ENCODE results near the gene MYT1. TPM values are rescaled to one million over a fixed set of nuclear protein-coding genes. Genes with fewer than 3 reads are reported as not detected.

The MYT1 gene
- total RNA-seq, 3 donors from 2014 or later = not detected

DNA sequence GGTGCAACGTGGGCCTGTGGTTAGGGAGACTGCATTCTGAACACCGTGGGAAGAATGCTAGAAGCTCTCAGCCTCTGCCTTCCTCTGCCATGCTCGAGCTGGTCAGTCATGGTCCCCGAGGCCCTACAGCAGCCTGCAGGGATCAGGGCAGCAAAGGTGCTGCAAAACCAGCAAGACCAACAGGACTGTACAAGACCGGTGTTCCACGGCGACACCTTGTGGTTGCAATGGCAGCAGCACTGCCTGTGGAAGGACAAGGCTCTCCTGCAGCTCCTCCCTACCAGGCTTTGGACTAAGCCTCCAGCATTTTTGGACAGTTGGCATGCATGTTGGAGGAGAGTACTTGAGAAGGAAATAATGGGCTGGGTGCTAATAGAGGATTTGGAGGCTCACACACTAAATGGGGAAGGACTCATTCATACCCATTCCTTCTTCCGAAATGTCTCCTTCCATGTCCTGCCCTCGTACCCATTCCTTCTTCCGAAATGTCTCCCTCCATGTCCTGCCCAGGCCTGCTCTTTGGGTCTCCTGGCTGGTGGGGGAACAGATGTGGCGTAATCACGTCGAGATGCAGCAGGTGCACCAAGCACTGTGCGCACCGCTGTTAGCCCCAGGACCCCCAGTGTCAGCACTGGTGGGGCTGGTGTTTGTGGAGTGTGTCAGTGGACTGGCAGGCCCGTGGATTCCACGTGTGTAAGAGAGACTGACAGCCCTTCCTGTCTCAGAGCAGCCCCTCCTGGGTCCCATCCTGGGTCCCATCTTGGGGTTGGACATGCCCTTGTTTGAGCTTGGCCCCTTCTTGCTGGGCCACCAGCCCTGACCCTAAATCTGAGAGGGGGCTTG, 18.6 kb upstream of the MYT1 start:
- ATAC-seq (no peak), DNase-seq (no peak)
- Mint-ChIP-seq H3K9me3 (peaks cover 11% of the 10 kb centered on the region), H3K4me1 (ENCODE audit: low read depth) (no peaks in the 10 kb centered on the region), H3K4me3 (no peak overlapping the region), H3K27me3 (ENCODE audit: low read depth) (peaks cover 3% of the 10 kb centered on the region), H3K36me3 (ENCODE audit: insufficient read depth) (peaks cover 2% of the 10 kb centered on the region)

DNA sequence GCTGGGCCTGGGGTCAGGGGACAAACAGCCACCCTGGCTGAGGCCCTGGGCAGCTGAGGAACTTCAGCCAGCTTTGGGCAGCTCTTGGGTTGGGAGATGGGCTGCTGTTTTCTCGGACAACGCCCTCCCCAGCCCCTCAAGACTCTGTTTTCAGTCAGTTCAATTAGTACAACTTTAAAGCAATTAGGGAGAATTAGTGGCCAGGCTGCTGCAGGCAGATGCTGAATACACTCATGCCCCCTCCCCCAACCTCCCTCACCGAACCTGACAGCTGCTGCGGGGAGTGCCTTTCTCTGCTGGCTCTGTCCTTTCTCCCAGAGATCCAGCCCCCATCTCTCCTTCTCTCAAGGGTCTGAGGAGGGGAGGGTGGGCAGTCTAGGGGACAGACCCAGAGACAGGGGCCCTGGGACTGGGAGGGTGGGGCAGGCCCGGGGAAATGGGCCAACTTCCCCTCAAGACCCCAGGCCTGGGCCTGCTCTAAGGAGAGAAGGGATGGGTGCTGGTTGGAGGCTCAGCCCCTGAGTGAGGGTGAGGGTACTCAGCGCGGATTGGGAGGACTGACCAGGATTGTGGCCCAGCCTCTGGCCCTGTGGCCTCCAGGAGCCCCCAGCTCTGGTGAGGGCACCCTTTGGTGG, 17.8 kb upstream of the MYT1 start:
- H3K9me3 Mint-ChIP-seq = peaks cover 11% of the 10 kb centered on the region
- peaks cover 2% of the 10 kb centered on the region for H3K36me3 Mint-ChIP-seq (ENCODE audit: insufficient read depth)
- ATAC-seq (no peak), DNase-seq (no peak)
- H3K4me3 Mint-ChIP-seq = no peak overlapping the region
- H3K4me1 Mint-ChIP-seq (ENCODE audit: low read depth) = no peaks in the 10 kb centered on the region
- no peaks in the 10 kb centered on the region for H3K27me3 Mint-ChIP-seq (ENCODE audit: low read depth)

DNA sequence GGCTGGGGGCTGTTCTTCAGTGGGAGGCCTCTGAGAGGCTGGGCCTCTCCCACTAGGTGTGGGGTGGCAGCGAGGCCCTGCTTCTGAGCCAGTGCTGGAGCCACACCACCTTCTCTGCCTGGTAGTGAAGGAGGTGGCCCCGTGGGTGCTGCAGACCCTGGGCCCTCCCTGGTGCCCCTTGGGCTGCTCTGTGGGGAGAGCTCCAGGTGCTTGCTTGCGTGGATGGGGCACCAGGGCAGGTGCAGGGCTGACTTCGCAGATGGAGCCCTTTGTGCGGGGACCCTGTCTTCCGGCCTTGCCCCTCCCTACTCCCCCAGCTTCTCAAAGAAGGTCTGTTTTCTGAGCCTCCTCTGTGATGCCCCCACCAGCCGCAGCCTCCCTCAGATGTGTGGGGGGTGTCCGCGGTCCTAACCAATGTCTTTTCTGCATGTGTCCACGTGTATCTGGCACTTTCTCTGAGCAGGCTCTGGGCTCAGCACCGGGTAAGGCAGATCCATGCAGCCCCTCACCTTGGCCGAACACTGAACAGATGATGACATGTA, 17.2 kb upstream of the MYT1 start:
- Mint-ChIP-seq H3K9me3 (peaks cover 11% of the 10 kb centered on the region), H3K27me3 (ENCODE audit: low read depth) (no peaks in the 10 kb centered on the region), H3K4me3 (no peak overlapping the region), H3K4me1 (ENCODE audit: low read depth) (no peaks in the 10 kb centered on the region), H3K36me3 (ENCODE audit: insufficient read depth) (peaks cover 2% of the 10 kb centered on the region)
- DNase-seq (no peak), ATAC-seq (no peak)

DNA sequence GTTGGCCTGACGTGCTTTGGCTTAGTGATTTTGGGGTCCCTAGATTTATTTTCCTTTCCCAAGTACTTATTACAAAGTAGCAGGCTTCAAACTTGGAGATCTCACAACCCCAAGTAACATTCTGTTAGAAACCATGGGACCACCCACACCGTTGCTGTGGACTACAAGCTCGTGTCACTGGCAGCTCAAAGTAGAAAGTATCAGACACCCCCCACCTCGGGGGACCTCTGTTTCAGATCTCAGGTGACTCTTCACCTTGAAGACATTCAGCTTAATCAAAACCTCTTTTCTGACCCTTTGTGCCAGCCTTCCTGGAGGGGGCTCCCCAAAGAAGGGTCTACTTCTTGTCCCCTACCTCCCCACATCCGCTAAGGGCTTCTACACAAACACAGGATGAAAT, 15.7 kb upstream of the MYT1 start:
- peaks cover 11% of the 10 kb centered on the region for H3K9me3 Mint-ChIP-seq
- no peaks in the 10 kb centered on the region for H3K4me1 Mint-ChIP-seq (ENCODE audit: low read depth)
- H3K27me3 Mint-ChIP-seq (ENCODE audit: low read depth) = no peaks in the 10 kb centered on the region
- no peak overlapping the region for H3K4me3 Mint-ChIP-seq
- H3K36me3 Mint-ChIP-seq (ENCODE audit: insufficient read depth) = peaks cover 2% of the 10 kb centered on the region
- no peak for ATAC-seq
- no peak for DNase-seq

DNA sequence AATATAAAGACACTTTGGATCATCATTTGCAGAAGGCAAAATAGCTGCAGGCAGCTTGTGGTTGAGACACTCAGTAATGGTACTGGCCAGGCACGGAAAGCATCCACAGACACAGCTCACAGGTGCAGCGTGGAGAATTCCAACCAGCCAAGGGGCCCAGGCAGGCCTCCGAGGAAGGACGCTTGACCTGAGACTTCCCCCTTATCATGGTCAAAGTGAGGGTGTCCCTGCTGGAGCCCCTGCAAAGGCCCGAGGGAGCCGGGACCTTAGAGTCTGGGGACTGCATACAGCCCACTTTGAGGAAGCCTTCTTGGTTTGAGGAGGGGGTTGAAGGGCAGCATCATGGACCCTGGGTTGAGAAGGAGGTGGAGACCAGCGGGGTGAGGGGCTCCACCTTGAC, 15.1 kb upstream of the MYT1 start:
- ATAC-seq (no peak), DNase-seq (no peak)
- peaks cover 11% of the 10 kb centered on the region for H3K9me3 Mint-ChIP-seq
- no peaks in the 10 kb centered on the region for H3K4me1 Mint-ChIP-seq (ENCODE audit: low read depth)
- H3K36me3 Mint-ChIP-seq (ENCODE audit: insufficient read depth) = peaks cover 2% of the 10 kb centered on the region
- no peak overlapping the region for H3K4me3 Mint-ChIP-seq
- H3K27me3 Mint-ChIP-seq (ENCODE audit: low read depth) = no peaks in the 10 kb centered on the region

DNA sequence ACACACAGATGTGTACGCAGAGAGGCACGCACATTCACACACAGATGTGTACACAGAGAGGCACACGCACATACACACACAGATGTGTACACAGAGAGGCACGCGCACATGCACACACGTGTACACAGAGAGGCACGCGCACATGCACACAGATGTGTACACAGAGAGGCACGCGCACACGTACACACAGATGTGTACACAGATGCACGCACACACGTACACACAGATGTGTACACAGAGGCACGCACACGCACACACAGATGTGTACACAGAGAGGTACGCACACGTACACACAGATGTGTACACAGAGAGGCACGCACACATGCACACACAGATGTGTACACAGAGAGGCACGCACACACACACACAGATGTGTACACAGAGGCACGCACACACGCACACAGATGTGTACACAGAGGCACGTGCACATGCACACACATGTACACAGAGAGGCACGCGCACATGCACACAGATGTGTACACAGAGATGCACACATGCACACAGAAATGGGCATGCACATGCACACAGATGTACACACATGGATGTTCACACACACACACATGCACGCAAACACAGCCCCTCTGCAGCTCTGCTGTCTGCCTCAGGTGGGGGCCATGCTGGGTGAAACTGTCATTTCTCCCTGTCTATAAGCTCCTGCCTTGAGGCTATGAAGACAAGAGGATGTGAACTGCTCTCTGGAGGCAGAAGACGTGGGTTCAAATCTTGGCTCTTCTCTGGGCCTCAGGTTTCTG, 14.3 kb upstream of the MYT1 start:
- peaks cover 2% of the 10 kb centered on the region for H3K9me3 Mint-ChIP-seq
- H3K4me1 Mint-ChIP-seq (ENCODE audit: low read depth) = no peaks in the 10 kb centered on the region
- DNase-seq (no peak), ATAC-seq (no peak)
- no peaks in the 10 kb centered on the region for H3K36me3 Mint-ChIP-seq (ENCODE audit: insufficient read depth)
- no peak overlapping the region for H3K4me3 Mint-ChIP-seq
- H3K27me3 Mint-ChIP-seq (ENCODE audit: low read depth) = no peaks in the 10 kb centered on the region

DNA sequence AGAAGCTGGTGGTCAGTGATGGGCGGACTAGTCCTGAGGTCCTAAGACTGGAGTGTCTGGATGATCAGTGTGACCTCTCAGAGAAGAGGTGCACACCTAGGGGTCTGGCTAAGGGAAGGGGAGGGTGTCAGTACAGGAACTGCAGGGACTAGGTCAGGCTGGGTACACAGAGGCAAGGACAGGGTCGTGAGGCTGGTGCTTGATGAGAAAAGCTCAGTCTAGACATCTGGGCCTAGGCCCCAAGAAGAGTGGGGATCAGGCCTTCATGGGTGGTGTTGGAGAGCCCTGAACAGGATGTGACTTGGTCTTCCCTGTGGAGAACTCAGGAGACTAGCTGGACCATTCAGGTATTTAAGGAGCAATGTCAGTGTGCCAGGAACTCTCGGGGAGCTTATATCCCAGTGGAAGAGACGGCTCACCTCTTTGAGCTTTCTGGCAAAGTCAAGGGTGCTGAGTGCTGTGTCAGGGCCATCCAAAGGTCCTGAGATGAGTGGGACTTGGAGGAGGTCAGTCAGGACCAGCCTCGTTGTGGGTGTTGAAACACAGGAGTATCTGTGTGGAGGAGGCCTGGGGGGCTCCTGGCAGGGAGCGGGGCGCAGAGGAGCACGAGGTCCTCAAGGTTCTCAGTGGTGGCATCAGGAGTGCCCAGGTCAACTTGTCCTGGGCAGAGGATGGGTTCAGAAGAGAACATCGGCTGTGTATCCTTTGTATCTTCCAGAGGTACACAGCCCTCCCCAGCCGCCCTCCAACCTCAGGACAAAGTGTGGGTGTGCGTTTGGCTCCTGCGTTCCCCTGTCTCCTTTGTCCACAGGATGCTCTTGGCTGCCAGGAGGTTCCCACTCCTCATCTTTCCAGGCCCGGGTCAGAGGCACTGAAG, 13.3 kb upstream of the MYT1 start:
- Mint-ChIP-seq H3K27me3 (ENCODE audit: low read depth) (no peaks in the 10 kb centered on the region), H3K4me1 (ENCODE audit: low read depth) (no peaks in the 10 kb centered on the region), H3K9me3 (no peaks in the 10 kb centered on the region), H3K4me3 (no peak overlapping the region), H3K36me3 (ENCODE audit: insufficient read depth) (no peaks in the 10 kb centered on the region)
- ATAC-seq (no peak), DNase-seq (no peak)

DNA sequence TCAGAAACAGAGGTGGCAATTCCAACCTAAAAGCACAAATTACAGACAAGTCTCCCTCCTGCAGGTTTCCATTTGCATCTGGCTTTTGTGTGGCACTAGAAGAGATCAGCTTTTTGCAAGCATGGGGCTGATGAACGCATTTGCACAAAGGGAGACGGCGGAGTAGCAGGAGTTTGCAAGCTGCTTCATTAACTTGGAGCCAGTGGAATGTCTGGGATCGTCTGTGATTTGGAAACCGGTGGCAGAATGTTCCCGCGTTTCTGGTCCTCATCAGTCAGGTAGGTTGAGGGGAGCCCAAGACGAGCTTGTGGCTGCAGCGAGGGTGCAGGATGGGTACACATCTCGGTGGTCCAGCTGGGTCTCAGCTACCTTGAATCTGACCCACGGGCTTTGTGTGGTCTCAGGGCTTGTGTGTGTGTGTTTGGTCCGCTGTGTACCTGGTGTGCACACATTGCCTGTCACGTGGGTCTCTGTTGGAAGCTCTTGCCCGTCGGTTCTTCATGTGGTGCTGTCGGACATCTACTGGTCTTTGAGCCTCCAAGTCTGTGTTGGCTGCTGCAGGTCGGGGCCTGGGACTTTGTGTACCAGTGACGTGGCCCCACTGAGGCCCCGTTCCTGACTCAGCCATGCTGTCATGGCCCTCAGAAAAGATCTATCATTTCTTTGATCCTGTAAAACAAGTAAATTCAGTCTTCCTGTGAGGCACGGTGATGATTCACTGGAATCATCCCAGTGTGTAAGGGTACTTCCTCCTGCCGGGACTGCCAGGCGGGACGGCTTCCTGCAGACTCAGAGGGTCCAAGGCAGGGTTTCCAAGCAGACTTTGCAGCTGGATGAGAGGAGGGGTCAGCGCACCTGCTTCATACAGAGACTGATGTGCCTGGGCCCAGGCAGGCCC, 12.4 kb upstream of the MYT1 start:
- Mint-ChIP-seq H3K36me3 (ENCODE audit: insufficient read depth) (no peaks in the 10 kb centered on the region), H3K9me3 (no peaks in the 10 kb centered on the region)
- no peak for DNase-seq

DNA sequence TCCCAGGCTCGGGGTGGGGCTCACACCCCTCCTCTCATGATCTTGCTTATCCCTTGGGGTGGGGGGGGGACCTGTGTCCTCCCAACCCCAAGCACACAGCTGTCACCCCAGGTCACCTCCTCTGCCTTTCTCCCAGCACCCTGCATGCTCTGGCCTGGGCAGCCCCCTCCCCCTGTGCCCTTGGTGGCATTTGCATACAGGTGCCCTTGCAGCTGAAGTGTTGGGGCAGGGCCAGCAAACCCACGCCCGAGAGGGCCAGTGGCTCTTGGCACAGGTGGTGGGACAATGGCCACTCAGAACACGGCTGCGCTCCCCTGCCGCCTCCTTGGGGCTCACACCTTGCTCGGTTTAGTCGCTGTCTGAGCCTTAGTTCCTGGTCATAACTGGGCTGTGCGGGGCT, 11.3 kb upstream of the MYT1 start:
- no peaks in the 10 kb centered on the region for H3K27me3 Mint-ChIP-seq (ENCODE audit: low read depth)
- no peaks in the 10 kb centered on the region for H3K9me3 Mint-ChIP-seq
- no peak overlapping the region for H3K4me3 Mint-ChIP-seq
- no peaks in the 10 kb centered on the region for H3K4me1 Mint-ChIP-seq (ENCODE audit: low read depth)
- no peaks in the 10 kb centered on the region for H3K36me3 Mint-ChIP-seq (ENCODE audit: insufficient read depth)
- no peak for DNase-seq
- no peak for ATAC-seq

More for the DNA sequence above, 12.4 kb upstream of the MYT1 start:
- Mint-ChIP-seq H3K4me1 (ENCODE audit: low read depth) (no peaks in the 10 kb centered on the region), H3K4me3 (no peak overlapping the region), H3K27me3 (ENCODE audit: low read depth) (no peaks in the 10 kb centered on the region)
- ATAC-seq = no peak

DNA sequence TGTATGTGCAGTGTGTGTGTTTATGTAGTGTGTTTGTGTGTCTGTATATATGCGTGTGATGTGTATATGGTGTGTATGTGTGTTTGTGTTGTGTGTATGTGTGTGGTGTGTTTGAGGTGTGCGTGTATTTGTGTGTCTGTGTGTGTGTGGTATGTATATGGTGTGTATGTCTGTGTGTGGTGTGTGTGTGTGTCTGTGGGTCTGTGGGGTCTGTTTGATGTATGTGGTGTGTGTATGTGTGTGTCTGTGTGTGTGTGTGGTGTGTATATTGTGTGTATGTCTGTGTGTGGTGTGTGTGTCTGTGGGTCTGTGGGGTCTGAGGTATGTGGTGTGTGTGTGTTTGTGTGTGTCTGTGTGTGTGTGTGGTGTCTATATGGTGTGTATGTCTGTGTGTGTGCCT, 10.8 kb upstream of the MYT1 start:
- no peaks in the 10 kb centered on the region for H3K9me3 Mint-ChIP-seq
- no peaks in the 10 kb centered on the region for H3K36me3 Mint-ChIP-seq (ENCODE audit: insufficient read depth)
- H3K27me3 Mint-ChIP-seq (ENCODE audit: low read depth) = no peaks in the 10 kb centered on the region
- no peak overlapping the region for H3K4me3 Mint-ChIP-seq
- no peak for DNase-seq
- H3K4me1 Mint-ChIP-seq (ENCODE audit: low read depth) = no peaks in the 10 kb centered on the region
- ATAC-seq = no peak

DNA sequence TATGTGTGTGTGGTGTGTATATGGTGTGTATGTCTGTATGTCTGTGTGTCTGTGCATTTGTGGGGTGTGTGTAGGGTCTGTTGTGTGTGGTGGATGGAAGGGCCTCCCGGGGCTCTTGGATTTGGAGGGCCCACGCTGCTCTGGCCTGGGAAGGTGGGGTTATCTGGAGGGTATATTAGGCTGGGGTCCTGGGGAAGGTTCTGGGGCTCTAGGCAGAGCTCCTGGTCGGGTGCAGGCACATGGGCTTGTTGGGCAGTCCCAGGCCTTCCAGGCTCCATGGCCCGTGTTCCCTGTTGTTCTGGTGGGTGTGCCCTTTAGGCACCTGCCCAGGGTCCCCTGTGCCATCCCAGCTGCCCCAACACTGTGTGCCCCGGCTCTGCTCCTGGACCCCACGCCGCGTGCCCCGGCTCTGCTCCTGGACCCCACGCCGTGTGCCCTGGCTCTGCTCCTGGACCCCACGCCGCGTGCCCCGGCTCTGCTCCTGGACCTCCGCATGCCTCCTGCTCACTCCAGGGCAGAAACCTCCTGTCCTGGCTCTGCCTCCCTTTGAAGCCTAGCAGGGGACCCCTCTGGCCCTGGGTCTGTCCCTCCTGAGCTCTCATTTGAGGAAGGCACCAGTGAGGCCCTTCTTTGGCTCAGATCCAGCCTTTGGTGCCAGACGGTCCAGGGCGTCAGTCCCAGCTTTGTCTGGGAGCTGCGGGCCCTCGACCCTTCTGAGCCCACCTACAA, 10.2 kb upstream of the MYT1 start:
- Mint-ChIP-seq H3K27me3 (ENCODE audit: low read depth) (peaks cover 3% of the 10 kb centered on the region), H3K36me3 (ENCODE audit: insufficient read depth) (no peaks in the 10 kb centered on the region), H3K4me1 (ENCODE audit: low read depth) (no peaks in the 10 kb centered on the region), H3K4me3 (no peak overlapping the region), H3K9me3 (no peaks in the 10 kb centered on the region)
- DNase-seq (no peak), ATAC-seq (no peak)

DNA sequence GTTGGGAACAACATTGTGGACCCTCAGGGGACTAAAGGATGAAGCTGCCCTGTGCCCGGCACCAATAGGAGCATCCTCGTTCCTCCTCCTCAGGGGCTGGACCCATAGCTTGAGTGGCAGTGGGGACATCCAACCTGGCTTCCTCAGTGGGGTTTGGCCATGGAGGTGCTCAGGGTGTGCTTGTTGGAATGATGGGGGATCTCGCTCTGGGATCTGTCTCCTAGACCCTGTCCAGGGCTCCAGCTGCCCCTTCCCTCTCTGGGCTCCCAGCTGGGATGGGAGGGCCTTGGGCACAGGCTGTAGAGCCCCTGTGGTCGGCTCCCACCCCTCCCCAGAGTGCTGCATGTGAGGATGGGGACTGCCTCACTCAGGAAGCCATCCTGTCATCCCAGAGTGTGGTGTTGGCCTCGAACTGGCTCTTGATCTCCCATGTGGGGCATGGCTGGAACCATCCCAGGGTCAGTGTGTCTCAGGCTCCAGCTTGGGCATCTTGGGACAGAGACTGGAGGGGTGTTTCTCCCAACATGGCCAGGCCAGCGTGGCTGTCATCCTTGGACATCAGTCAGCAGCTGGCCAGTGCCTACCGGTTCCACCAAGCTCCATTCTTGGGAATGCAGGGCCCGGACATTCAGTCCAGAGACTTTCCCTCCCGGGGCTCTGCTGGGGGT, 9.5 kb upstream of the MYT1 start:
- Mint-ChIP-seq H3K4me3 (no peak overlapping the region), H3K27me3 (ENCODE audit: low read depth) (peaks cover 8% of the 10 kb centered on the region), H3K36me3 (ENCODE audit: insufficient read depth) (no peaks in the 10 kb centered on the region), H3K4me1 (ENCODE audit: low read depth) (no peaks in the 10 kb centered on the region), H3K9me3 (no peaks in the 10 kb centered on the region)
- ATAC-seq = no peak
- no peak for DNase-seq

Data from activated T-cell treated with anti-CD3 and anti-CD28 coated beads, Interleukin-2, amount 50 U/mL, for 4 hours (primary cell).